Breast epithelium (tissue), 4 donors: ENCODE results near the gene ACO2. TPM values are rescaled to one million over a fixed set of nuclear protein-coding genes. Genes with fewer than 3 reads are reported as not detected.

Experiments
- DNase-seq, 2 donors: peaks; one replicate each; pipeline ENCODE4 v3.0.0-alpha.2; 2019; ENCODE audit warnings: low spot score in 2 of 2
- H3K27ac ChIP-seq, 2 donors: fragments of 200-600 bp; sonication (generic) in 1 of 2; one replicate each; pipeline ENCODE4 v1.5.1; 2016 to 2019; ENCODE audit warnings: mild to moderate bottlenecking in 1 of 2
- H3K27me3 ChIP-seq, 2 donors: fragments of 200-600 bp; sonication (generic) in 1 of 2; one replicate each; pipeline versions ENCODE4 v1.5.1 to v1.6.0; 2017 to 2019; ENCODE audit warnings: control low read depth in 1 of 2, mild to moderate bottlenecking in 1 of 2
- H3K36me3 ChIP-seq: fragments of 200-600 bp; one replicate; pipeline ENCODE4 v1.5.1; 2019
- H3K4me1 ChIP-seq, 2 donors: fragments of 200-600 bp; sonication (generic); one replicate each; pipeline ENCODE4 v1.5.1; 2016 to 2019; ENCODE audit warnings: control low read depth in 1 of 2
- H3K4me3 ChIP-seq, 3 donors: fragments of 200-600 bp; sonication (generic); 1 replicate in 2 of 3; 2 replicates in 1 of 3; pipeline ENCODE4 v1.5.1; 2016 to 2019; ENCODE audit warnings: mild to moderate bottlenecking in 3 of 3, moderate library complexity in 2 of 3
- H3K9me3 ChIP-seq, 2 donors: fragments of 200-600 bp; sonication (generic) in 1 of 2; one replicate each; pipeline ENCODE4 v1.5.1; 2016 to 2019; ENCODE audit warnings: control low read depth in 1 of 2
- CTCF ChIP-seq, 3 donors: fragments of 450-650 bp; IDR thresholded peaks; one replicate each; pipeline ENCODE4 v1.5.1; 2016 to 2017; ENCODE audit warnings: antibody characterized with exemption in 3 of 3, mild to moderate bottlenecking in 3 of 3, moderate library complexity in 3 of 3
- POLR2A ChIP-seq: fragments of 450-650 bp; IDR thresholded peaks from one replicate; pipeline ENCODE4 v1.6.1; 2016; ENCODE audit warnings: antibody characterized with exemption, mild to moderate bottlenecking, moderate library complexity
- POLR2AphosphoS5 ChIP-seq, 3 donors: sonication (generic); formaldehyde crosslinking; IDR thresholded peaks; one replicate each; pipeline ENCODE4 v1.6.1; 2017; ENCODE audit warnings: antibody characterized with exemption in 3 of 3
- intact Hi-C: fragments of 100-400 bp; cut with DNase I; formaldehyde crosslinking; loops from one replicate; pipeline ENCODE4 v1.15.1; 2023; ENCODE audit warnings: low total_unique reads
- total RNA-seq, 3 donors: library from RNA; depleted of rRNA; stranded (reverse); fragments of >200 nt; gene quantifications; one replicate each; pipeline ENCODE4 v1.1.0, GENCODE V29; 2016

The ACO2 gene
- 10 to 100 TPM; 58.1 to 92.2 (median 65.2) TPM for total RNA-seq

DNA sequence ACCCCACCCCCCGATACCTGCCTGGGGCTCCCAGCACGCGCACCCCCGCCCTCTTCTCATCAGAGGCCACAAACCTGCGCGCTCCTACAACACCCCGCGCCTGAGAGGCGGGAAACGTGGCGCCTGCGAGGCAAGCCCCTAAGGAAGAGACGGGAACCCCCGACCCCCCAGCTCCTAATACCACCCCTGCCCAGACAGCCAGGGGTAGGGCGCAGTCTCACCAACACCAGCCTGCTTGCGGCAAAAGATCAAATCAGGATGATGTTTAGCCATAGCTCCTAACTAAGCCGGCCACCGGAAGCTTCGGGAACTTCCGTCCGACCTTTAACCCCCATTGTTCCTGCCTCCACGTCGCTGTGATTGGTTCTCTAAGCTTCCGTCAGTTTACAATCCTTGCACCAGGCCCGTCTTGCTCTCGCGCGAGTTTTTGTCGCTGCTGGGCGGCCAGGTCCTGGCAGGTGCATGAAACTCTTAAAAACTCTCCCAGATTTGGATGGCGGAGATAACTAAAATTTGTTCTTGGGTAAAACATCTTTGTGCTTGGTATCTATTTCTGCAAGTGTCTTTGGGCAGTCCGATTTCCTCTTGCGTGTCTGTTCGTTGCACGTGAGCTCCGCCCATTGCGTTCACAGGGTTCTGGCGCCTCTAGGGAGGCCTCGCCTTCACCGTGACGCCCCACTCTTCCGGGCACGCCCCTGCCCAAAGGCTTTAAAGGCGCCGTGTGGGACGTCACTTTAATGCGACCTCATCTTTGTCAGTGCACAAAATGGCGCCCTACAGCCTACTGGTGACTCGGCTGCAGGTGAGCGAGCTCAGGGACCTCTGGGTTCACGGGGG, at the start of gene ACO2, which contains the start of gene PHF5A:
TSS of gene ACO2 (plus strand) at position 737 of the 837 bp plus-strand sequence. CDS start at position 767, 30 bp downstream.
TSS of gene PHF5A (minus strand) at position 312 of the 837 bp plus-strand sequence. CDS start at position 273, 39 bp downstream.
- peaks cover 4% of the 10 kb centered on the region for H3K36me3 ChIP-seq
- H3K27ac ChIP-seq, result peak within 1 kb of the TSS; percentile 96 to 97
- H3K4me3 ChIP-seq, result peak within 1 kb of the TSS; percentile 98 to 100 (median 98)
- peaks cover 0 to 9% of the 10 kb centered on the region in 2 donors for H3K4me1 ChIP-seq
- H3K9me3 ChIP-seq, result no peaks in the 10 kb centered on the region
- TF ChIP-seq CTCF (IDR thresholded peaks at IDR 0.05), result peak in 1 of 3 donors; percentile 13
- peak; percentile 91 to 94 (median 92) for TF ChIP-seq POLR2AphosphoS5 (IDR thresholded peaks at IDR 0.05)
- peak; percentile 54 for TF ChIP-seq POLR2A
- DNase-seq, result peak; percentile 95 to 96
- intact Hi-C loops, result no loop called here
- H3K27me3 ChIP-seq, result no peaks in the 10 kb centered on the region

DNA sequence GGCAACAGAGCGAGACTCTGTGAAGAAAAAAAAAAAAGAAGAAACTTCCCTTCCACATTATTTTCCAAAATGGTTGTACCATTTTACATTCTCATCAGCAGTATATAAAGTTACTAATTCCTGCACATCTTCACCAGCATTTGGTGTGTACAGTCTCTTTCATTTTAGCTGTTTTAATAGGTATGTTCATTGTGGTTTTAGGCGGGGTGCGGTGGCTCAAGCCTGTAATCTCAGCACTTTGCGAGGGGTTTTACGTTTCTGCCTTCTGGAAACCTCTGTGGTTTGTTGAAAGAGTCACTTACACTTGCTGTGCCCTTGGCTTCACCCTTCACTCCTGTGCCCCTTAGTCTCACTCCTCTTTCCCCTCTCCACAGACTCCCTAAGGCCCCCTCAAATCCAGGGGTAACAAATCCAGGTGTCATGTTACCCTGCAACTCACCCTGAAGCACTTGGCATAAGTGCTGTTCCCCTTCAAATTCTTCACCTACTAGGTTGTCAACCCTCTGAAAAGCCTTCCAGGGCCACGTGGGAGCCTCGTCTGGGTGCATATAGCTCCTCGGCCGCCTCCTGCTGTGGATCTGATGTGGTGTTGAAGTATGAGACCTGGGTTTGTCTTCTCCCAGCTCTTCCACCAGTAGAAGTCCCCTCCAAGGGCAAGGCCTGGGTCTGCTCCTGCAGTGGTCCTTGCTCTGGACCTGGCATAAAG, 43.1 kb upstream of the ACO2 start:
- no peaks in the 10 kb centered on the region for H3K27me3 ChIP-seq
- no peaks in the 10 kb centered on the region for H3K36me3 ChIP-seq
- DNase-seq, result no peak
- TF ChIP-seq POLR2A (no peak), CTCF (IDR thresholded peaks at IDR 0.05) (no peak), POLR2AphosphoS5 (IDR thresholded peaks at IDR 0.05) (no peak)
- H3K4me3 ChIP-seq, result no peak overlapping the region
- H3K4me1 ChIP-seq, result no peaks in the 10 kb centered on the region
- intact Hi-C loops, result no loop called here
- H3K27ac ChIP-seq, result no peak overlapping the region
- H3K9me3 ChIP-seq, result no peaks in the 10 kb centered on the region

GRCh38 chr22:41429232-41429950, 39.5 kb upstream of the ACO2 start:
- no peak for DNase-seq
- no peak overlapping the region for H3K27ac ChIP-seq
- TF ChIP-seq POLR2A (no peak), POLR2AphosphoS5 (IDR thresholded peaks at IDR 0.05) (no peak), CTCF (IDR thresholded peaks at IDR 0.05) (no peak)
- no peaks in the 10 kb centered on the region for H3K36me3 ChIP-seq
- H3K4me3 ChIP-seq, result no peak overlapping the region
- no peaks in the 10 kb centered on the region for H3K9me3 ChIP-seq
- peaks cover 0 to 7% of the 10 kb centered on the region in 2 donors for H3K4me1 ChIP-seq
- intact Hi-C loops, result no loop called here
- no peaks in the 10 kb centered on the region for H3K27me3 ChIP-seq

- H3K27ac ChIP-seq, result no peak overlapping the region
- no peak overlapping the region for H3K4me3 ChIP-seq
- intact Hi-C loops, result no loop called here
- no peaks in the 10 kb centered on the region for H3K36me3 ChIP-seq
- TF ChIP-seq CTCF (IDR thresholded peaks at IDR 0.05) (no peak), POLR2A (no peak), POLR2AphosphoS5 (IDR thresholded peaks at IDR 0.05) (no peak)
- H3K4me1 ChIP-seq, result peaks cover 0 to 12% of the 10 kb centered on the region in 2 donors
- DNase-seq, result no peak
- no peaks in the 10 kb centered on the region for H3K27me3 ChIP-seq
- no peaks in the 10 kb centered on the region for H3K9me3 ChIP-seq
Measured at GRCh38 chr22:41429951-41430332, 39.0 kb upstream of the ACO2 start.
